GM23338 (cell line): ENCODE data around the gene ZFYVE26. TPM values are rescaled to one million over a fixed set of nuclear protein-coding genes. Genes with fewer than 3 reads are reported as not detected.

Source experiments
- ATAC-seq: fragments of 200-7000 bp; cut with Tn5 transposase; 3 replicates; pipeline ENCODE4 v1.9.1; 2020
- DNase-seq: peaks from one replicate; pipeline ENCODE4 v3.0.0-alpha.2; 2015; ENCODE audit warnings: low spot score
- H2AFZ ChIP-seq: fragments of 200-600 bp; sonication (generic); 2 replicates; pipeline ENCODE4 v1.8.0; 2016; ENCODE audit warnings: antibody characterized with exemption, mild to moderate bottlenecking, moderate library complexity
- H3F3A ChIP-seq: fragments of 200-600 bp; sonication (generic); replicated peaks from 2 replicates; pipeline ENCODE4 v1.8.0; 2017; ENCODE audit warnings: antibody characterized with exemption, mixed run types, low read depth
- H3K27ac ChIP-seq: fragments of 200-600 bp; sonication (generic); 2 replicates; pipeline ENCODE4 v1.6.1; 2016; ENCODE audit warnings: low read depth
- H3K27me3 ChIP-seq: fragments of 200-600 bp; sonication (generic); 2 replicates; pipeline ENCODE4 v1.8.0; 2016; ENCODE audit warnings: mild to moderate bottlenecking, mixed run types, moderate library complexity; ENCODE audit not compliant: insufficient read depth
- H3K36me3 ChIP-seq: fragments of 200-600 bp; sonication (generic); 2 replicates; pipeline ENCODE4 v1.8.0; 2016; ENCODE audit warnings: mild to moderate bottlenecking; ENCODE audit not compliant: insufficient read depth
- H3K4me1 ChIP-seq: fragments of 200-600 bp; sonication (generic); 2 replicates; pipeline ENCODE4 v1.8.0; 2016; ENCODE audit warnings: mild to moderate bottlenecking, moderate library complexity; ENCODE audit not compliant: insufficient read depth
- H3K4me2 ChIP-seq: fragments of 200-600 bp; sonication (generic); 2 replicates; pipeline ENCODE4 v1.7.1; 2017; ENCODE audit warnings: mixed run types
- H3K4me3 ChIP-seq: fragments of 200-600 bp; sonication (generic); 2 replicates; pipeline ENCODE4 v1.6.1; 2016; ENCODE audit warnings: mixed run types
- H3K79me2 ChIP-seq: fragments of 200-600 bp; sonication (generic); replicated peaks from 2 replicates; pipeline ENCODE4 v1.8.0; 2017; ENCODE audit warnings: mild to moderate bottlenecking; ENCODE audit not compliant: insufficient read depth
- H3K9me2 ChIP-seq: fragments of 200-600 bp; sonication (generic); 2 replicates; pipeline ENCODE4 v1.8.0; 2017; ENCODE audit not compliant: insufficient read depth
- H4K20me1 ChIP-seq: fragments of 200-600 bp; sonication (generic); replicated peaks from 2 replicates; pipeline ENCODE4 v1.8.0; 2017; ENCODE audit warnings: mild to moderate bottlenecking; ENCODE audit not compliant: insufficient read depth
- H3K27ac Mint-ChIP-seq: 2 replicates; pipeline ENCODE4 v1.8.0; 2020; ENCODE audit warnings: inconsistent platforms, mild to moderate bottlenecking, moderate library complexity, mixed read lengths
- H3K27me3 Mint-ChIP-seq: 3 replicates; pipeline ENCODE4 v1.8.0; 2022; ENCODE audit warnings: low read depth, mild to moderate bottlenecking, moderate library complexity, mixed read lengths, inconsistent platforms; ENCODE audit not compliant: insufficient read depth, poor library complexity
- H3K36me3 Mint-ChIP-seq: 3 replicates; pipeline ENCODE4 v1.8.0; 2021; ENCODE audit warnings: low read depth, mild to moderate bottlenecking, inconsistent platforms, moderate library complexity, mixed read lengths
- H3K4me1 Mint-ChIP-seq: 3 replicates; pipeline ENCODE4 v1.8.0; 2020; ENCODE audit warnings: mild to moderate bottlenecking, inconsistent platforms, mixed read lengths
- H3K4me3 Mint-ChIP-seq: 3 replicates; pipeline ENCODE4 v1.8.0; 2021; ENCODE audit warnings: moderate library complexity, mild to moderate bottlenecking, inconsistent platforms, mixed read lengths
- H3K9me3 Mint-ChIP-seq: 3 replicates; pipeline ENCODE4 v1.8.0; 2020; ENCODE audit warnings: moderate library complexity, mild to moderate bottlenecking, inconsistent platforms, mixed read lengths
- EZH2 ChIP-seq: fragments of 200-600 bp; sonication (generic); IDR thresholded peaks from one replicate; pipeline ENCODE4 v1.8.0; 2017; ENCODE audit warnings: antibody characterized with exemption, mild to moderate bottlenecking, low read depth; ENCODE audit not compliant: unreplicated experiment
- JUNB ChIP-seq: IDR thresholded peaks from one replicate; pipeline ENCODE4 v1.6.1; 2016; ENCODE audit warnings: antibody characterized with exemption; ENCODE audit not compliant: unreplicated experiment
- NANOG ChIP-seq: IDR thresholded peaks from 2 replicates; pipeline ENCODE4 v1.6.1; 2016; ENCODE audit warnings: antibody characterized with exemption, borderline replicate concordance
- STAT1 ChIP-seq: IDR thresholded peaks from one replicate; pipeline ENCODE4 v1.6.1; 2016; ENCODE audit warnings: antibody characterized with exemption; ENCODE audit not compliant: unreplicated experiment
- ZNF331 ChIP-seq: fragments of 250-450 bp; sonication (Bioruptor Pico); IDR thresholded peaks from 2 replicates; pipeline ENCODE4 v1.5.0; 2020; ENCODE audit warnings: low read depth, mild to moderate bottlenecking, moderate library complexity
- polyA plus RNA-seq: library from polyadenylated mRNA; unstranded; fragments of >200 nt; fragmentation: Nextera tagmentation; extraction: Ambion mirVana; gene quantifications from 2 replicates; pipeline ENCODE4 v1.2.1, GENCODE V29; 2016
- total RNA-seq: library from RNA; depleted of rRNA; stranded (reverse); fragments of >200 nt; shearing (Covaris generic); gene quantifications from 2 replicates; pipeline ENCODE4 v1.2.3, GENCODE V29; 2014
- TF ChIP-seq, protein P1 (sequence below): fragments of 250-450 bp; sonication (Bioruptor Pico); IDR thresholded peaks from 2 replicates; pipeline ENCODE4 v1.5.0; 2020; ENCODE audit warnings: mild to moderate bottlenecking, moderate library complexity
- TF ChIP-seq, protein P2 (sequence below): IDR thresholded peaks from one replicate; pipeline ENCODE4 v1.6.1; 2018; ENCODE audit warnings: antibody characterized with exemption; ENCODE audit not compliant: unreplicated experiment
- TF ChIP-seq, protein P3 (sequence below): IDR thresholded peaks from 2 replicates; pipeline ENCODE4 v1.6.1; 2016; ENCODE audit warnings: antibody characterized with exemption

Gene ZFYVE26
- total and polyA plus RNA-seq, 2 experiments from 2014 or later = 5.6 to 36.0 TPM

DNA sequence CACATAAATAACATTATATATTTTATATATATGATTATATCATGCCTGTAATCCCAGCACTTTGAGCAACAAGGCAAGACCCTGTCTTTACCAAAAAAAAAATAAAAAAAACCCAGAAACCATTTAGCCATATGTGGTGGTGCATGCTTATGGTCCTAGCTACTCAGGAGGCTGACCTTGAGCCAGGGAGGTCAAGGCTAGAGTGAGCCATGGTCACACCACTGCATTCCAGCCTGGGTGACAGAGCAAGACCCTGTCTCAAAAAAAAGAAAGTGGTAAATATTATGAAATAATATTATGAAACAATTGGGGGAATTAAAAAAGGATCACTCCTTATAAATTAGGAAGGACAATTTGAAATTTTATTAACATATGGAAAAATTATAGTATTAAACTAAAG is 19.2 kb upstream of the ZFYVE26 start (continued):
- TF ChIP-seq, protein P1, sequence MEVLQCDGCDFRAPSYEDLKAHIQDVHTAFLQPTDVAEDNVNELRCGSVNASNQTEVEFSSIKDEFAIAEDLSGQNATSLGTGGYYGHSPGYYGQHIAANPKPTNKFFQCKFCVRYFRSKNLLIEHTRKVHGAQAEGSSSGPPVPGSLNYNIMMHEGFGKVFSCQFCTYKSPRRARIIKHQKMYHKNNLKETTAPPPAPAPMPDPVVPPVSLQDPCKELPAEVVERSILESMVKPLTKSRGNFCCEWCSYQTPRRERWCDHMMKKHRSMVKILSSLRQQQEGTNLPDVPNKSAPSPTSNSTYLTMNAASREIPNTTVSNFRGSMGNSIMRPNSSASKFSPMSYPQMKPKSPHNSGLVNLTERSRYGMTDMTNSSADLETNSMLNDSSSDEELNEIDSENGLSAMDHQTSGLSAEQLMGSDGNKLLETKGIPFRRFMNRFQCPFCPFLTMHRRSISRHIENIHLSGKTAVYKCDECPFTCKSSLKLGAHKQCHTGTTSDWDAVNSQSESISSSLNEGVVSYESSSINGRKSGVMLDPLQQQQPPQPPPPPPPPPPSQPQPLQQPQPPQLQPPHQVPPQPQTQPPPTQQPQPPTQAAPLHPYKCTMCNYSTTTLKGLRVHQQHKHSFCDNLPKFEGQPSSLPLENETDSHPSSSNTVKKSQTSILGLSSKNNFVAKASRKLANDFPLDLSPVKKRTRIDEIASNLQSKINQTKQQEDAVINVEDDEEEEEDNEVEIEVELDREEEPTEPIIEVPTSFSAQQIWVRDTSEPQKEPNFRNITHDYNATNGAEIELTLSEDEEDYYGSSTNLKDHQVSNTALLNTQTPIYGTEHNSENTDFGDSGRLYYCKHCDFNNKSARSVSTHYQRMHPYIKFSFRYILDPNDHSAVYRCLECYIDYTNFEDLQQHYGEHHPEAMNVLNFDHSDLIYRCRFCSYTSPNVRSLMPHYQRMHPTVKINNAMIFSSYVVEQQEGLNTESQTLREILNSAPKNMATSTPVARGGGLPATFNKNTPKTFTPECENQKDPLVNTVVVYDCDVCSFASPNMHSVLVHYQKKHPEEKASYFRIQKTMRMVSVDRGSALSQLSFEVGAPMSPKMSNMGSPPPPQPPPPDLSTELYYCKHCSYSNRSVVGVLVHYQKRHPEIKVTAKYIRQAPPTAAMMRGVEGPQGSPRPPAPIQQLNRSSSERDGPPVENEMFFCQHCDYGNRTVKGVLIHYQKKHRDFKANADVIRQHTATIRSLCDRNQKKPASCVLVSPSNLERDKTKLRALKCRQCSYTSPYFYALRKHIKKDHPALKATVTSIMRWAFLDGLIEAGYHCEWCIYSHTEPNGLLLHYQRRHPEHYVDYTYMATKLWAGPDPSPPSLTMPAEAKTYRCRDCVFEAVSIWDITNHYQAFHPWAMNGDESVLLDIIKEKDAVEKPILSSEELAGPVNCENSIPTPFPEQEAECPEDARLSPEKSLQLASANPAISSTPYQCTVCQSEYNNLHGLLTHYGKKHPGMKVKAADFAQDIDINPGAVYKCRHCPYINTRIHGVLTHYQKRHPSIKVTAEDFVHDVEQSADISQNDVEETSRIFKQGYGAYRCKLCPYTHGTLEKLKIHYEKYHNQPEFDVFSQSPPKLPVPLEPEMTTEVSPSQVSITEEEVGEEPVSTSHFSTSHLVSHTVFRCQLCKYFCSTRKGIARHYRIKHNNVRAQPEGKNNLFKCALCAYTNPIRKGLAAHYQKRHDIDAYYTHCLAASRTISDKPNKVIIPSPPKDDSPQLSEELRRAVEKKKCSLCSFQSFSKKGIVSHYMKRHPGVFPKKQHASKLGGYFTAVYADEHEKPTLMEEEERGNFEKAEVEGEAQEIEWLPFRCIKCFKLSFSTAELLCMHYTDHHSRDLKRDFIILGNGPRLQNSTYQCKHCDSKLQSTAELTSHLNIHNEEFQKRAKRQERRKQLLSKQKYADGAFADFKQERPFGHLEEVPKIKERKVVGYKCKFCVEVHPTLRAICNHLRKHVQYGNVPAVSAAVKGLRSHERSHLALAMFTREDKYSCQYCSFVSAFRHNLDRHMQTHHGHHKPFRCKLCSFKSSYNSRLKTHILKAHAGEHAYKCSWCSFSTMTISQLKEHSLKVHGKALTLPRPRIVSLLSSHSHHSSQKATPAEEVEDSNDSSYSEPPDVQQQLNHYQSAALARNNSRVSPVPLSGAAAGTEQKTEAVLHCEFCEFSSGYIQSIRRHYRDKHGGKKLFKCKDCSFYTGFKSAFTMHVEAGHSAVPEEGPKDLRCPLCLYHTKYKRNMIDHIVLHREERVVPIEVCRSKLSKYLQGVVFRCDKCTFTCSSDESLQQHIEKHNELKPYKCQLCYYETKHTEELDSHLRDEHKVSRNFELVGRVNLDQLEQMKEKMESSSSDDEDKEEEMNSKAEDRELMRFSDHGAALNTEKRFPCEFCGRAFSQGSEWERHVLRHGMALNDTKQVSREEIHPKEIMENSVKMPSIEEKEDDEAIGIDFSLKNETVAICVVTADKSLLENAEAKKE (CRISPR knock-in tag) = no peak
- TF ChIP-seq STAT1 = no peak

DNA sequence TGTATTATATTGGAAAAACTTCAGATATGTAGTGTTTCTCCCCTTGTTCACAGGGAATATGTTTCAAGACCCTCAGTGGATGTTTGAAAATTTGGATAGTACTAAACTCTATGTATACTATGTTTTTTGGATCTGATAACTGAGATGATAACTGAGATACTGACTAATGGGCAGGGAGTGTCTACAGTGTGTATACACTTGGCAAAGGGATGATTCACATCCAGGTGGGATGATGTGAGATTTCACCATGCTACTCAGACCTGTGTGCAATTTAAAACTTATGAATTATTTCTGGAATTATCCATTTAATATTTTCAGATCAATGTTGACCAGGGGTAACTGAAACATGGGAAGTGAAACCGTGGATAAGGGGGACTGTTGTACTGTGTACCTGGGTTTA is 17.0 kb upstream of the ZFYVE26 start:
- Histone ChIP-seq H2AFZ (no peak overlapping the region), H3K4me1 (no peaks in the 10 kb centered on the region), H3K4me2 (no peak overlapping the region), H3K9me2 (no peaks in the 10 kb centered on the region), H3K27ac (no peak overlapping the region), H3K79me2 (no peaks in the 10 kb centered on the region), H3F3A (no peaks in the 10 kb centered on the region), H4K20me1 (no peaks in the 10 kb centered on the region), H3K36me3 (no peaks in the 10 kb centered on the region), H3K4me3 (no peak overlapping the region), H3K27me3 (no peaks in the 10 kb centered on the region)
- no peaks in the 10 kb centered on the region for H3K9me3 Mint-ChIP-seq
- ATAC-seq (no peak), DNase-seq (no peak)
- no peaks in the 10 kb centered on the region for H3K27me3 Mint-ChIP-seq
- H3K36me3 Mint-ChIP-seq = peaks cover 7% of the 10 kb centered on the region
- H3K27ac Mint-ChIP-seq = no peak overlapping the region
- H3K4me3 Mint-ChIP-seq = no peak overlapping the region
- H3K4me1 Mint-ChIP-seq = no peaks in the 10 kb centered on the region
- TF ChIP-seq, protein P2, sequence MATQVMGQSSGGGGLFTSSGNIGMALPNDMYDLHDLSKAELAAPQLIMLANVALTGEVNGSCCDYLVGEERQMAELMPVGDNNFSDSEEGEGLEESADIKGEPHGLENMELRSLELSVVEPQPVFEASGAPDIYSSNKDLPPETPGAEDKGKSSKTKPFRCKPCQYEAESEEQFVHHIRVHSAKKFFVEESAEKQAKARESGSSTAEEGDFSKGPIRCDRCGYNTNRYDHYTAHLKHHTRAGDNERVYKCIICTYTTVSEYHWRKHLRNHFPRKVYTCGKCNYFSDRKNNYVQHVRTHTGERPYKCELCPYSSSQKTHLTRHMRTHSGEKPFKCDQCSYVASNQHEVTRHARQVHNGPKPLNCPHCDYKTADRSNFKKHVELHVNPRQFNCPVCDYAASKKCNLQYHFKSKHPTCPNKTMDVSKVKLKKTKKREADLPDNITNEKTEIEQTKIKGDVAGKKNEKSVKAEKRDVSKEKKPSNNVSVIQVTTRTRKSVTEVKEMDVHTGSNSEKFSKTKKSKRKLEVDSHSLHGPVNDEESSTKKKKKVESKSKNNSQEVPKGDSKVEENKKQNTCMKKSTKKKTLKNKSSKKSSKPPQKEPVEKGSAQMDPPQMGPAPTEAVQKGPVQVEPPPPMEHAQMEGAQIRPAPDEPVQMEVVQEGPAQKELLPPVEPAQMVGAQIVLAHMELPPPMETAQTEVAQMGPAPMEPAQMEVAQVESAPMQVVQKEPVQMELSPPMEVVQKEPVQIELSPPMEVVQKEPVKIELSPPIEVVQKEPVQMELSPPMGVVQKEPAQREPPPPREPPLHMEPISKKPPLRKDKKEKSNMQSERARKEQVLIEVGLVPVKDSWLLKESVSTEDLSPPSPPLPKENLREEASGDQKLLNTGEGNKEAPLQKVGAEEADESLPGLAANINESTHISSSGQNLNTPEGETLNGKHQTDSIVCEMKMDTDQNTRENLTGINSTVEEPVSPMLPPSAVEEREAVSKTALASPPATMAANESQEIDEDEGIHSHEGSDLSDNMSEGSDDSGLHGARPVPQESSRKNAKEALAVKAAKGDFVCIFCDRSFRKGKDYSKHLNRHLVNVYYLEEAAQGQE = no peak
- no peak for TF ChIP-seq ZNF331
- no peak for TF ChIP-seq EZH2
- TF ChIP-seq NANOG = no peak
- TF ChIP-seq, protein P3, sequence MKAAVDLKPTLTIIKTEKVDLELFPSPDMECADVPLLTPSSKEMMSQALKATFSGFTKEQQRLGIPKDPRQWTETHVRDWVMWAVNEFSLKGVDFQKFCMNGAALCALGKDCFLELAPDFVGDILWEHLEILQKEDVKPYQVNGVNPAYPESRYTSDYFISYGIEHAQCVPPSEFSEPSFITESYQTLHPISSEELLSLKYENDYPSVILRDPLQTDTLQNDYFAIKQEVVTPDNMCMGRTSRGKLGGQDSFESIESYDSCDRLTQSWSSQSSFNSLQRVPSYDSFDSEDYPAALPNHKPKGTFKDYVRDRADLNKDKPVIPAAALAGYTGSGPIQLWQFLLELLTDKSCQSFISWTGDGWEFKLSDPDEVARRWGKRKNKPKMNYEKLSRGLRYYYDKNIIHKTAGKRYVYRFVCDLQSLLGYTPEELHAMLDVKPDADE = no peak
- TF ChIP-seq JUNB = no peak
